Measurements from ENCODE around the gene FBXO39.

FBXO39 gene

DNA sequence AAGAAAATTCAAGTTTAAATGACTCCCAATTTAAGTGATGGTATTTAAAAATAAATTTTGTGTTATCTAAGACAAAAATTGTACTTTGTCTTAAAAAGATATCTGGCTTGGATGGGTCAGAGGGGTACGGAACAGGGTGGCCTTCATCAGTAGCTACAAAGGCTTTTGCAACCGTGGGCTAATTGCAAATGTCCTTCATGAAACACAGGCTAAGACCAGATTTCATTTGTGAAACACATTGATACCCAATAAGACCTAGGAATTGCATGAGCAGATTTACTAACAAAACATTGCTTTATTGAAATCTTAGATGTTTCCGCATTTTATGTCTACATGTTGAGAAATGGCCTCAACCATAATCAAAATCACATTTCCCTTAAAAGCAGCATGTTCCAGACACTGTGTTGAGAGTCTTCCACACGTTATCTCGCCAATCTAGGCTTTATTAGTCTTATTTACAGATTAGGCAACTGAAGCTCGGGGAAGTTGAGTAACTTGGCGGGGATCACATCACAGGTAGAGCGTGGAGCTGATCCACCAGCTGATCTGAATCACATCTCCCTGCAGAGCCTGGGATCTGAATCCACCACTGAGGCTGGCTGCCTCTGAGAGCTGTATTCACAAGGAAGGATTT lies 21.8 kb downstream of the FBXO39 start:
- H3K4me3 ChIP-seq (ENCODE audit: low read length) = no peak overlapping the region
- H3K36me3 ChIP-seq (replicated peaks; ENCODE audit: low read depth, low read length) = no peaks in the 10 kb centered on the region
- no peak overlapping the region for H2AFZ ChIP-seq (ENCODE audit: low read depth, low read length)
- no peaks in the 10 kb centered on the region for H3K79me2 ChIP-seq (ENCODE audit: low read length)
- no peaks in the 10 kb centered on the region for H3K4me1 ChIP-seq (ENCODE audit: low read length)
- no peak overlapping the region for H3K4me2 ChIP-seq (ENCODE audit: low read length)
- H3K9ac ChIP-seq (ENCODE audit: low read length) = no peak overlapping the region
- no peak overlapping the region for H3K27ac ChIP-seq (ENCODE audit: low read length)
- no peak for TF ChIP-seq CTCF (IDR thresholded peaks at IDR 0.05; ENCODE audit: low read depth, low read length)
- no peak for TF ChIP-seq EZH2phosphoT487 (IDR thresholded peaks at IDR 0.05; ENCODE audit: low read depth)
- H4K20me1 ChIP-seq (ENCODE audit: insufficient read depth, low read length) = no peaks in the 10 kb centered on the region
- H3K9me3 ChIP-seq (ENCODE audit: insufficient read depth, low read length) = no peaks in the 10 kb centered on the region
- H3K27me3 ChIP-seq (ENCODE audit: low read depth, low read length) = no peaks in the 10 kb centered on the region

DNA sequence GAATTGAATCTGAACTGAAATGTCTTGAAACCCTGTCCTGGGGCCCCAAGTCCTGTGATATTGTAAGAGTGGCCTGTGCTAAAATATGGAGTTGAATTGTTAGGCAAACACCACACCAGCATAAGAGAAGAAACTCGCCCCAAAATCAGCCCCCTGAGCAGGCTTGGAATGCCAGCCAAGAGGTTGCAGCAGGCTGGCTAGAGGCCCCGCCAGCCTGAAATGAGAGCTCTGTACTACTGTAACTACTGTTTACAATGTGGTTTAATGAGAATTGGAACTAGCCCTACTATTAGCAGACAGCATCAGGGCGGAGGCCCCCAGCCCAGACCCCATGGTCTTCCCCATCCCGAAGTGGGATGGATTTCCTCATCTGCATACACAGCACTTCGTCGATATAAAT lies 23.7 kb downstream of the FBXO39 start:
- Histone ChIP-seq H3K9me3 (ENCODE audit: insufficient read depth, low read length) (no peaks in the 10 kb centered on the region), H3K4me1 (ENCODE audit: low read length) (no peaks in the 10 kb centered on the region), H3K4me2 (ENCODE audit: low read length) (no peak overlapping the region), H3K27me3 (ENCODE audit: low read depth, low read length) (no peaks in the 10 kb centered on the region), H3K9ac (ENCODE audit: low read length) (no peak overlapping the region), H3K27ac (ENCODE audit: low read length) (no peak overlapping the region), H3K79me2 (ENCODE audit: low read length) (no peaks in the 10 kb centered on the region), H3K36me3 (replicated peaks; ENCODE audit: low read depth, low read length) (no peaks in the 10 kb centered on the region), H3K4me3 (ENCODE audit: low read length) (no peak overlapping the region), H4K20me1 (ENCODE audit: insufficient read depth, low read length) (no peaks in the 10 kb centered on the region), H2AFZ (ENCODE audit: low read depth, low read length) (no peak overlapping the region)
- no peak for TF ChIP-seq CTCF (IDR thresholded peaks at IDR 0.05; ENCODE audit: low read depth, low read length)
- no peak for TF ChIP-seq EZH2phosphoT487 (IDR thresholded peaks at IDR 0.05; ENCODE audit: low read depth)

GRCh38 chr17:6800422-6801027 lies 24.5 kb downstream of the FBXO39 start:
- H3K4me3 ChIP-seq (ENCODE audit: low read length) = no peak overlapping the region
- TF ChIP-seq EZH2phosphoT487 (IDR thresholded peaks at IDR 0.05; ENCODE audit: low read depth) (no peak), CTCF (IDR thresholded peaks at IDR 0.05; ENCODE audit: low read depth, low read length) (no peak)
- no peaks in the 10 kb centered on the region for H3K27me3 ChIP-seq (ENCODE audit: low read depth, low read length)
- H3K9me3 ChIP-seq (ENCODE audit: insufficient read depth, low read length) = no peaks in the 10 kb centered on the region
- H3K9ac ChIP-seq (ENCODE audit: low read length) = no peak overlapping the region
- H3K4me1 ChIP-seq (ENCODE audit: low read length) = no peaks in the 10 kb centered on the region
- no peak overlapping the region for H2AFZ ChIP-seq (ENCODE audit: low read depth, low read length)
- H3K4me2 ChIP-seq (ENCODE audit: low read length) = no peak overlapping the region
- no peaks in the 10 kb centered on the region for H4K20me1 ChIP-seq (ENCODE audit: insufficient read depth, low read length)
- H3K27ac ChIP-seq (ENCODE audit: low read length) = no peak overlapping the region
- H3K79me2 ChIP-seq (ENCODE audit: low read length) = no peaks in the 10 kb centered on the region
- no peaks in the 10 kb centered on the region for H3K36me3 ChIP-seq (replicated peaks; ENCODE audit: low read depth, low read length)

DNA sequence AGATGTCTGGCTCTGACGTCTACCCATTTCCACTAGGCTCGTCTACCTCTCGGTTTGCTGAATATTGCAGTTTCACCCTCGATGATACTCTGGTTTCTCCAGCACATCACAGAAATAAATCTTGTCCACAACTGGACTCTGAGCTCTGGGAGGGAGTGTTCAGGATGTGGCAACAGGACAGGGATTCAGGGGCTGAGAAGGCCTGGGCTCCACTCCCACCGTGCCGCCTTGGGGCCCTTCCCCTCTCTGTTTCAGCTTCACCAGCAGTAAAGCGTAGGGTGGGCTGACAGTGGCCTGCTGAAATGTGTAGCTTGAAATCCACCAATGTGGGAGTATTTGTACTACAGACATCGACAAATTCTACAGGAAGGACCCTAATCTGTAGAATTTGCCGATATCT lies 35.5 kb downstream of the FBXO39 start:
- Histone ChIP-seq H3K9me3 (ENCODE audit: insufficient read depth, low read length) (no peaks in the 10 kb centered on the region), H3K36me3 (replicated peaks; ENCODE audit: low read depth, low read length) (no peaks in the 10 kb centered on the region)

More for the DNA sequence above, 35.5 kb downstream of the FBXO39 start:
- H3K79me2 ChIP-seq (ENCODE audit: low read length) = no peaks in the 10 kb centered on the region
- no peak overlapping the region for H3K9ac ChIP-seq (ENCODE audit: low read length)
- peaks cover 6% of the 10 kb centered on the region; the same call in 1 of the 2 replicates for H3K27me3 ChIP-seq (ENCODE audit: low read depth, low read length)
- H3K27ac ChIP-seq (ENCODE audit: low read length) = no peak overlapping the region
- H3K4me1 ChIP-seq (ENCODE audit: low read length) = no peaks in the 10 kb centered on the region
- H3K4me2 ChIP-seq (ENCODE audit: low read length) = no peak overlapping the region
- no peak overlapping the region for H2AFZ ChIP-seq (ENCODE audit: low read depth, low read length)
- TF ChIP-seq EZH2phosphoT487 (IDR thresholded peaks at IDR 0.05; ENCODE audit: low read depth) = no peak
- no peak for TF ChIP-seq CTCF (IDR thresholded peaks at IDR 0.05; ENCODE audit: low read depth, low read length)
- H3K4me3 ChIP-seq (ENCODE audit: low read length) = no peak overlapping the region
- no peaks in the 10 kb centered on the region for H4K20me1 ChIP-seq (ENCODE audit: insufficient read depth, low read length)

Measured in OCI-LY3 (cell line).